PFSK-1 (cell line): ENCODE results near the gene CA12.

Source experiments
- FOXP2 ChIP-seq: optimal IDR thresholded peaks from 2 replicates; pipeline ENCODE3; 2011; ENCODE audit warnings: borderline replicate concordance, control low read depth, inconsistent platforms; ENCODE audit not compliant: insufficient read depth; ENCODE audit errors: extremely low read length, extremely low read depth
- POLR2AphosphoS5 ChIP-seq: IDR thresholded peaks from 2 replicates; pipeline ENCODE4 v1.6.1; 2012; ENCODE audit warnings: low read depth, mild to moderate bottlenecking, control low read depth, low read length, moderate library complexity
- SIN3A ChIP-seq: IDR thresholded peaks from 2 replicates; pipeline ENCODE4 v1.6.1; 2012; ENCODE audit warnings: mild to moderate bottlenecking, low read length, moderate library complexity, borderline replicate concordance; ENCODE audit not compliant: insufficient read depth
- TAF1 ChIP-seq: IDR thresholded peaks from 2 replicates; pipeline ENCODE4 v1.6.1; 2012; ENCODE audit warnings: low read length, control low read depth, borderline replicate concordance; ENCODE audit not compliant: insufficient read depth
- TF ChIP-seq, protein P1 (sequence below), 2 experiments: IDR thresholded peaks; 2 replicates each; pipeline versions ENCODE4 v1.6.1 to v1.8.0; 2011 to 2012; ENCODE audit warnings: low read depth in 2 of 2, low read length in 2 of 2, control low read depth in 1 of 2, inconsistent platforms in 1 of 2, mild to moderate bottlenecking in 1 of 2, moderate library complexity in 1 of 2; ENCODE audit not compliant: insufficient read depth in 1 of 2

Gene CA12

GRCh38 chr15:63292771-63293170 lies 88.9 kb downstream of the CA12 start:
- TF ChIP-seq FOXP2 (no peak), POLR2AphosphoS5 (no peak), SIN3A (no peak), TAF1 (no peak)
- TF ChIP-seq, protein P1, sequence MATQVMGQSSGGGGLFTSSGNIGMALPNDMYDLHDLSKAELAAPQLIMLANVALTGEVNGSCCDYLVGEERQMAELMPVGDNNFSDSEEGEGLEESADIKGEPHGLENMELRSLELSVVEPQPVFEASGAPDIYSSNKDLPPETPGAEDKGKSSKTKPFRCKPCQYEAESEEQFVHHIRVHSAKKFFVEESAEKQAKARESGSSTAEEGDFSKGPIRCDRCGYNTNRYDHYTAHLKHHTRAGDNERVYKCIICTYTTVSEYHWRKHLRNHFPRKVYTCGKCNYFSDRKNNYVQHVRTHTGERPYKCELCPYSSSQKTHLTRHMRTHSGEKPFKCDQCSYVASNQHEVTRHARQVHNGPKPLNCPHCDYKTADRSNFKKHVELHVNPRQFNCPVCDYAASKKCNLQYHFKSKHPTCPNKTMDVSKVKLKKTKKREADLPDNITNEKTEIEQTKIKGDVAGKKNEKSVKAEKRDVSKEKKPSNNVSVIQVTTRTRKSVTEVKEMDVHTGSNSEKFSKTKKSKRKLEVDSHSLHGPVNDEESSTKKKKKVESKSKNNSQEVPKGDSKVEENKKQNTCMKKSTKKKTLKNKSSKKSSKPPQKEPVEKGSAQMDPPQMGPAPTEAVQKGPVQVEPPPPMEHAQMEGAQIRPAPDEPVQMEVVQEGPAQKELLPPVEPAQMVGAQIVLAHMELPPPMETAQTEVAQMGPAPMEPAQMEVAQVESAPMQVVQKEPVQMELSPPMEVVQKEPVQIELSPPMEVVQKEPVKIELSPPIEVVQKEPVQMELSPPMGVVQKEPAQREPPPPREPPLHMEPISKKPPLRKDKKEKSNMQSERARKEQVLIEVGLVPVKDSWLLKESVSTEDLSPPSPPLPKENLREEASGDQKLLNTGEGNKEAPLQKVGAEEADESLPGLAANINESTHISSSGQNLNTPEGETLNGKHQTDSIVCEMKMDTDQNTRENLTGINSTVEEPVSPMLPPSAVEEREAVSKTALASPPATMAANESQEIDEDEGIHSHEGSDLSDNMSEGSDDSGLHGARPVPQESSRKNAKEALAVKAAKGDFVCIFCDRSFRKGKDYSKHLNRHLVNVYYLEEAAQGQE (IDR thresholded peaks at IDR 0.05; ENCODE audit: insufficient read depth in 1 of 2, low read depth in 2 of 2, low read length in 2 of 2), result no peak

DNA sequence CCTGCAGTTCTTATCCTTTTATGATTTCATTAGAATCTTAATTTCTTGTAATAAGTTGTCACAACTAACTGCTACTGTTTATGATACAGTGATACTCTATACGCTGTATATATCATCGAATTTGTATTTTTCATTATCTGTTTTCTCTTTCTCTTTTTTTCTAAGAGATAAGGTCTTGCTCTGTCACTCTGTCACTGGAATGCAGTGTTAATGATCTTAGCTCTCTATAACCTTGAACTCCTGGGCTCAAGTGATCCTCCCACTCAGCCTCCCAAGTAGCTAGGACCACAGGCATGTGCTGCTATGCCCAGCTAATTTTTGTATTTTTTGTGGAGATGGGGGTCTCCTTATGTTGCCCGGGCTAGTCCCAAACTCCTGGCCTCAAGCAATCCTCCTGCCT lies 89.4 kb downstream of the CA12 start:
- TF ChIP-seq, protein P1 (IDR thresholded peaks at IDR 0.05; ENCODE audit: insufficient read depth in 1 of 2, low read depth in 2 of 2, low read length in 2 of 2), result no peak
- TF ChIP-seq TAF1 (no peak), FOXP2 (no peak), SIN3A (no peak), POLR2AphosphoS5 (no peak)

DNA sequence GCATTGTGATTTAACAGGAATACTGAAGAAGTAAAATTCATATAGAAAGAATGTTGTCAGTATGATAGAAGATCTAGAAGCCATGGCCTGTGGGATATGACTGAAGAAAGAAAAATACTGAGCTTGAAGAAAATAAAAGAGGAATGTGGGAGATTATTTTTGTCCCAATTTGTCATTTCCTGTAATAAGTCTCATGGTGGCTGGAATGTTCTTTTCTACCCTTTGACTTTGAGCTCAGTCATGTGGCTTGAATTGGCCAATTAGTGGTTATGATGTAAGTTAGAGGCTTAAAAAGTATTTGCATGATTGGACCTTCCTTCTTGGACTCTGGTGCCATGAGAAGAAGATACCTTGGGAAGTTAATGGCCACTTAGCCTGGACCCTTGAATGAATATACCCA lies 90.1 kb downstream of the CA12 start:
- TF ChIP-seq, protein P1 (IDR thresholded peaks at IDR 0.05; ENCODE audit: insufficient read depth in 1 of 2, low read depth in 2 of 2, low read length in 2 of 2), result no peak
- TF ChIP-seq FOXP2 (no peak), POLR2AphosphoS5 (no peak), SIN3A (no peak), TAF1 (no peak)

DNA sequence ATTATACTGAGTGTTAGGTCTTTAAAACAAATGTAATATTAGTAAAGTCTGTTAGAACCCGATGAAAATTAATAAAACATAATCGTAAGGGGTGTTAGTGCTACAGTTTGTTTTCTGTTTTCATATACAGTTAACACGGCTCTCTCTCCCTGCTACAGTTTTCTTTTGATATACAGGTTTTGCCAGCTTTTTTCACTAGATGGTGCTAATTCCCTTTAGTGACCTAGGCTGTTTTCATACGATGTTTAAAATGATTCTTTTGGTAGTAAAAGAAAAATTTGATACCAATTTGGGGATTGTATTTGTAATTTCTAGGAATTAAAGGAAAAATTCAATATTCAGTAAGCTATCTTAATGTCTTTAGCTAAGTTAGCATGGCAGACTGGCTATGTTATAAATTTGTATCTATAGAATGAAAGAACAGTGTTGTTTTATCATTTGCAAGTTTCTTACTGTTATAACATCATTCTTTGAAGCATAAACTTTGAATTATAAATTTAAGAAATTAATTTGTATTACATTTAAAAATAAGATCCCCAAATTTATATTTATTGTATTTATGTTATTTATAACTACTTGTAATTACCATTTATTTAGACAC lies 92.8 kb downstream of the CA12 start:
- TF ChIP-seq FOXP2 (no peak), POLR2AphosphoS5 (no peak), TAF1 (no peak), SIN3A (no peak)
- TF ChIP-seq, protein P1 (IDR thresholded peaks at IDR 0.05; ENCODE audit: insufficient read depth in 1 of 2, low read depth in 2 of 2, low read length in 2 of 2), result no peak

DNA sequence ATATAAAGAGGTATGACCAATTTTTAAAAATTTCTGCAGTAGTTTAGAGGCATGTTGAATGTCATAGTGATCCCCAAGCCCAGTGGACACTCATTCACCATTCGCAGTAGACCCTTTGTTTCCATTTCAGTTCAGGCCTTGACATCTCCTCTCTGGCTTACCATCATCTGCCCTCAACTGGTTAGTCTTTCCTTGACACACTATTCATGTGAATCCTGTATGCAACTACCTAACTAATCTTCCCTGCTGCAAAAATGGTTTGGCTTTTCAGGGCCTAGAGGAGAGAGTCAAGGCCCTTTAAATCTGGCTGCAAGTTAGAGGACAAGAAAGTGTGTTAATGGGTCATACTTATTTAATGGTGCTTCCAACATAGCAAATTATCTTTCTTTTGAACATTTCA lies 93.3 kb downstream of the CA12 start:
- TF ChIP-seq TAF1 (no peak), SIN3A (no peak), POLR2AphosphoS5 (no peak), FOXP2 (no peak)
- TF ChIP-seq, protein P1 (IDR thresholded peaks at IDR 0.05; ENCODE audit: insufficient read depth in 1 of 2, low read depth in 2 of 2, low read length in 2 of 2), result no peak
